Thoracic aorta endothelial cell (primary cell): Measurements from ENCODE around the gene PCDHGB4. TPM values are rescaled to one million over a fixed set of nuclear protein-coding genes. Genes with fewer than 3 reads are reported as not detected.

Source experiments
- total RNA-seq: library from RNA; depleted of rRNA; stranded (reverse); fragments of >200 nt; gene quantifications from 2 replicates; pipeline ENCODE4 v1.2.3, GENCODE V29; 2012

Gene PCDHGB4
- total RNA-seq, 1 donor = 5.6 TPM

DNA sequence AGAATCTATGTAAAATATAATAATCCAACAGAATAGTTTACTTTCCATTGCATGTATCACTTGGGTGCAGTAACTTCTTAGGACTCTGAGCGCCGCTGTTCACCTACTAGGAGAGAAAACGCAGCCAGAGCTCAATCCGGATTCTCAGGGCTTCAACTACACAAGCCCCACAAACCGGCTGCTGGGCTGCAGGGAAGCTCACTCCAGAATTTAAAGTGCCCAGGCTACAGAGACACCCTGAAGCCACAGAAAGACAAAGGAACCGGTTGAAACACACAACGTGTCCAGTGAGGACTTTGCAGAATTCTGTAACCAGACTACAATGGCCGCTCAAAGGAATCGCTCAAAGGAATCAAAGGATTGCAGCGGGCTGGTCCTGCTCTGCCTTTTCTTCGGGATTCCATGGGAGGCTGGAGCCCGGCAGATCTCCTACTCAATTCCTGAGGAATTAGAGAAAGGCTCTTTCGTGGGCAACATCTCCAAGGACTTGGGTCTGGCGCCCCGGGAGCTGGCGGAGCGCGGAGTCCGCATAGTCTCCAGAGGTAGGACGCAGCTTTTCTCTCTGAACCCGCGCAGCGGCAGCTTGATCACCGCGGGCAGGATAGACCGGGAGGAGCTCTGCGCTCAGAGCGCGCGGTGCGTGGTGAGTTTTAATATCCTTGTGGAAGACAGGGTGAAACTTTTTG, 25.5 kb downstream of the PCDHGB4 start, which contains the start of gene PCDHGA10:
TSS of gene PCDHGA10 (plus strand) at position 134 of the 686 bp plus-strand sequence. CDS start at position 323, 189 bp downstream.

DNA sequence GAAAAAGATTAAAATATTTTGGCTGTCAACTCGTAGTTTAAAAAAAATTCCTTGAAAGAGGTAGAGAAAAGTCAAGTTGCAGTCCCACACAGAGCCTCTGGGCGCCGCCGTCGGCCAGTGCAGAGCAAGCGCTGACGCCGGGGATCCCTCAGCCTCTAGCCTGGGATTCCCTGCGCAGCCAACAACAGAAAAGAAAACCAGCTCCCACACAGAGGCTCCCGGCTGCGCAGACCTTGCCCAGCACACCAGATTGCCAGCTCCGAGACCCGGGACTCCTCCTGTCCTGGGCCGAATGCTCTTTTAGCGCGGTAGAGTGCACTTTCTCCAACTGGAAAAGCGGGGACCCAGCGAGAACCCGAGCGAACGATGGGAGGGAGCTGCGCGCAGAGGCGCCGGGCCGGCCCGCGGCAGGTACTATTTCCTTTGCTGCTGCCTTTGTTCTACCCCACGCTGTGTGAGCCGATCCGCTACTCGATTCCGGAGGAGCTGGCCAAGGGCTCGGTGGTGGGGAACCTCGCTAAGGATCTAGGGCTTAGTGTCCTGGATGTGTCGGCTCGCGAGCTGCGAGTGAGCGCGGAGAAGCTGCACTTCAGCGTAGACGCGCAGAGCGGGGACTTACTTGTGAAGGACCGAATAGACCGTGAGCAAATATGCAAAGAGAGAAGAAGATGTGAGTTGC, 30.1 kb downstream of the PCDHGB4 start, which contains the start of gene PCDHGB7:
TSS of gene PCDHGB7 (plus strand) at position 184 of the 679 bp plus-strand sequence. CDS start at position 367, 183 bp downstream.

DNA sequence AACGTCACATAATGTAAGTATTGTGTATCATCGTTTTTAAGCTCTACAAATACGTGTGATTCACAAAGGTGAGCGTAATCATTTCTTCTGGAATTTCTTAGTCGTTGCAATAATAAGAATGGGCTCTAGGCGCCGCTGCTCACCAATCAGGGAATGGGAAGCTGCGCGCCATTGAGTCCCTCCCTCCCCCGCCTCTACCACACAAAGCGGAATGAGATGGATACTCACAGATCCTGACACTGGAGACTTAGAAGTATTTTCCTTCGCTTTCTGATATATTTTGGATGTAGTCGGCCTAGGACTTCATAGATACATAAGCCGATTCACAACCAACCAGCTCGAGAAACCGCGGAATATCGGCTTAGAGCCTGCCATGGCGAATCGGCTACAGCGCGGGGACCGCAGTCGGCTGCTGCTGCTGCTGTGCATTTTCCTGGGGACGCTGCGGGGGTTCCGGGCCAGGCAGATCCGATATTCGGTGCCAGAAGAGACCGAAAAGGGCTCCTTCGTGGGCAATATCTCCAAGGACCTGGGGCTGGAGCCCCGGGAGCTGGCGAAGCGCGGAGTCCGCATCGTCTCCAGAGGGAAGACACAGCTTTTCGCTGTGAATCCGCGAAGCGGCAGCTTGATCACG, 33.5 kb downstream of the PCDHGB4 start, which contains the start of gene PCDHGA11:
TSS of gene PCDHGA11 (plus strand) at position 197 of the 634 bp plus-strand sequence. CDS start at position 374, 177 bp downstream.

DNA sequence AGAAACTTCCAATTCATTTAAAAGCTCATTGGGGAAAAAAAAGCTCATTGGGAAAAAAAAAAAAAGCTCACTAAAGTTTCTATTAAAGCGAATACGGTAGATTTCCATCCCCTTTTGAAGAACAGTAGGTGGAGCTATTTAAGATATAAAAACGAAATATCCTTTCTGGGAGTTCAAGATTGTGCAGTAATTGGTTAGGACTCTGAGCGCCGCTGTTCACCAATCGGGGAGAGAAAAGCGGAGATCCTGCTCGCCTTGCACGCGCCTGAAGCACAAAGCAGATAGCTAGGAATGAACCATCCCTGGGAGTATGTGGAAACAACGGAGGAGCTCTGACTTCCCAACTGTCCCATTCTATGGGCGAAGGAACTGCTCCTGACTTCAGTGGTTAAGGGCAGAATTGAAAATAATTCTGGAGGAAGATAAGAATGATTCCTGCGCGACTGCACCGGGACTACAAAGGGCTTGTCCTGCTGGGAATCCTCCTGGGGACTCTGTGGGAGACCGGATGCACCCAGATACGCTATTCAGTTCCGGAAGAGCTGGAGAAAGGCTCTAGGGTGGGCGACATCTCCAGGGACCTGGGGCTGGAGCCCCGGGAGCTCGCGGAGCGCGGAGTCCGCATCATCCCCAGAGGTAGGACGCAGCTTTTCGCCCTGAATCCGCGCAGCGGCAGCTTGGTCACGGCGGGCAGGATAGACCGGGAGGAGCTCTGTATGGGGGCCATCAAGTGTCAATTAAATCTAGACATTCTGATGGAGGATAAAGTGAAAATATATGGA, 43.0 kb downstream of the PCDHGB4 start, which contains the start of gene PCDHGA12:
TSS of gene PCDHGA12 (plus strand) at position 176 of the 782 bp plus-strand sequence. CDS start at position 429, 253 bp downstream.

Other genes with a start within 250 kb of the PCDHGB4 start
- 0.07 TPM in 1 of 2 replicates, not detected in the other for gene PCDHB6, start 237.6 kb upstream of the PCDHGB4 start, total RNA-seq
- gene PCDHB7, start 215.1 kb upstream of the PCDHGB4 start, total RNA-seq = 0.22 and 0.40 TPM in 2 replicates
- gene PCDHB8, start 209.9 kb upstream of the PCDHGB4 start, total RNA-seq = 0.07 and 0.13 TPM in 2 replicates
- gene PCDHB16, start 205.3 kb upstream of the PCDHGB4 start, total RNA-seq = 0.07 and 0.13 TPM in 2 replicates
- 0.13 and 0.14 TPM in 2 replicates for gene PCDHB9, start 200.5 kb upstream of the PCDHGB4 start, total RNA-seq
- gene PCDHB10, start 195.3 kb upstream of the PCDHGB4 start, total RNA-seq = 0.22 and 0.66 TPM in 2 replicates
- gene PCDHB11, start 188.1 kb upstream of the PCDHGB4 start, total RNA-seq = 0.07 and 0.27 TPM in 2 replicates
- 0.07 and 0.27 TPM in 2 replicates for gene PCDHB12, start 179.0 kb upstream of the PCDHGB4 start, total RNA-seq
- 0.22 and 0.66 TPM in 2 replicates for gene PCDHB13, start 173.8 kb upstream of the PCDHGB4 start, total RNA-seq
- 0.14 and 0.53 TPM in 2 replicates for gene PCDHB14, start 164.4 kb upstream of the PCDHGB4 start, total RNA-seq
- gene PCDHB15, start 142.3 kb upstream of the PCDHGB4 start, total RNA-seq = 0.14 and 0.66 TPM in 2 replicates
- gene SLC25A2, start 83.6 kb upstream of the PCDHGB4 start, total RNA-seq = 0.27 and 0.50 TPM in 2 replicates
- 62.1 and 70.6 TPM in 2 replicates for gene TAF7, start 66.9 kb upstream of the PCDHGB4 start, total RNA-seq
- 0.22 and 0.40 TPM in 2 replicates for gene PCDHGA1, start 57.2 kb upstream of the PCDHGB4 start, total RNA-seq
- 1.1 and 1.2 TPM in 2 replicates for gene PCDHGA2, start 48.9 kb upstream of the PCDHGB4 start, total RNA-seq
- 0.65 and 0.93 TPM in 2 replicates for gene PCDHGA3, start 43.9 kb upstream of the PCDHGB4 start, total RNA-seq
- 0.50 and 0.66 TPM in 2 replicates for gene PCDHGB1, start 37.6 kb upstream of the PCDHGB4 start, total RNA-seq
- gene PCDHGA4, start 32.7 kb upstream of the PCDHGB4 start, total RNA-seq = 2.2 and 5.2 TPM in 2 replicates
- 1.3 and 2.0 TPM in 2 replicates for gene PCDHGB2, start 27.7 kb upstream of the PCDHGB4 start, total RNA-seq
- 0.72 and 1.1 TPM in 2 replicates for gene PCDHGA5, start 23.5 kb upstream of the PCDHGB4 start, total RNA-seq
- 1.4 and 2.9 TPM in 2 replicates for gene PCDHGB3, start 17.5 kb upstream of the PCDHGB4 start, total RNA-seq
- 2.1 and 2.9 TPM in 2 replicates for gene PCDHGA6, start 13.8 kb upstream of the PCDHGB4 start, total RNA-seq
- gene PCDHGA7, start 5.0 kb upstream of the PCDHGB4 start, total RNA-seq = 0.65 and 2.0 TPM in 2 replicates
- gene PCDHGA8, start 4.9 kb downstream of the PCDHGB4 start, total RNA-seq = 0.72 and 1.6 TPM in 2 replicates
- 9.1 and 13.4 TPM in 2 replicates for gene PCDHGB5, start 10.2 kb downstream of the PCDHGB4 start, total RNA-seq
- gene PCDHGA9, start 15.1 kb downstream of the PCDHGB4 start, total RNA-seq = 4.3 and 4.6 TPM in 2 replicates
- gene PCDHGB6, start 20.3 kb downstream of the PCDHGB4 start, total RNA-seq = 2.9 and 3.3 TPM in 2 replicates
- 4.7 and 5.5 TPM in 2 replicates for gene PCDHGA10, start 25.3 kb downstream of the PCDHGB4 start, total RNA-seq
- gene PCDHGB7, start 30.0 kb downstream of the PCDHGB4 start, total RNA-seq = 9.4 and 9.8 TPM in 2 replicates
- 12.5 and 13.6 TPM in 2 replicates for gene PCDHGA11, start 33.4 kb downstream of the PCDHGB4 start, total RNA-seq
- 10.8 and 12.6 TPM in 2 replicates for gene PCDHGA12, start 42.8 kb downstream of the PCDHGB4 start, total RNA-seq
- gene PCDHGC3, start 88.3 kb downstream of the PCDHGB4 start, total RNA-seq = 13.3 and 19.6 TPM in 2 replicates
- gene PCDHGC4, start 97.3 kb downstream of the PCDHGB4 start, total RNA-seq = 1.3 and 1.9 TPM in 2 replicates
- 1.1 and 1.3 TPM in 2 replicates for gene PCDHGC5, start 101.4 kb downstream of the PCDHGB4 start, total RNA-seq
- gene DIAPH1, start 231.3 kb downstream of the PCDHGB4 start, total RNA-seq = 45.7 and 62.2 TPM in 2 replicates
- gene HDAC3, start 249.2 kb downstream of the PCDHGB4 start, total RNA-seq = 43.4 and 44.0 TPM in 2 replicates
- gene RELL2, start 249.3 kb downstream of the PCDHGB4 start, total RNA-seq = 3.1 and 3.7 TPM in 2 replicates